OCI-LY7 (cell line): ENCODE data around the gene DGCR2.

Source experiments
- CTCF ChIP-seq: fragments of 200-600 bp; sonication (generic); conservative IDR thresholded peaks from 2 replicates; pipeline ENCODE4 v1.5.1; 2014; ENCODE audit warnings: mild to moderate bottlenecking, antibody characterized with exemption, low read length, moderate library complexity, mixed read lengths
- EZH2phosphoT487 ChIP-seq: fragments of 200-600 bp; sonication (generic); IDR thresholded peaks from 2 replicates; pipeline ENCODE4 v1.6.1; 2018; ENCODE audit warnings: low read depth, borderline replicate concordance, mild to moderate bottlenecking, mixed run types, antibody characterized with exemption, low read length, moderate library complexity, mixed read lengths

- TF ChIP-seq CTCF (no peak), EZH2phosphoT487 (no peak)
Observed at GRCh38 chr22:18991138-18991432, 131.1 kb downstream of the DGCR2 start.
